ENCODE results near the gene HDAC4.

The HDAC4 gene

GRCh38 chr2:239396881-239397681 is 3.7 kb downstream of the HDAC4 start:
- no peak for DNase-seq (ENCODE audit: low spot score)

GRCh38 chr2:239395524-239395923 is 5.3 kb downstream of the HDAC4 start:
- no peak for DNase-seq (ENCODE audit: low spot score)

GRCh38 chr2:239394978-239395377 is 5.8 kb downstream of the HDAC4 start:
- DNase-seq (ENCODE audit: low spot score), result no peak

GRCh38 chr2:239394346-239394945 is 6.4 kb downstream of the HDAC4 start:
- DNase-seq (ENCODE audit: low spot score), result no peak

- no peak for DNase-seq (ENCODE audit: low spot score)
Observed at GRCh38 chr2:239393941-239394340, 6.9 kb downstream of the HDAC4 start.

- DNase-seq (ENCODE audit: low spot score), result peak; percentile 61
Observed at GRCh38 chr2:239393388-239393940, 7.4 kb downstream of the HDAC4 start.

GRCh38 chr2:239392688-239393387 is 8.0 kb downstream of the HDAC4 start:
- no peak for DNase-seq (ENCODE audit: low spot score)

- no peak for DNase-seq (ENCODE audit: low spot score)
Observed at GRCh38 chr2:239392072-239392357, 8.8 kb downstream of the HDAC4 start.

GRCh38 chr2:239391286-239392071 is 9.3 kb downstream of the HDAC4 start:
- DNase-seq (ENCODE audit: low spot score), result no peak

GRCh38 chr2:239390546-239391285 is 10.1 kb downstream of the HDAC4 start:
- no peak for DNase-seq (ENCODE audit: low spot score)

GRCh38 chr2:239389414-239390329 is 11.1 kb downstream of the HDAC4 start:
- no peak for DNase-seq (ENCODE audit: low spot score)

- no peak for DNase-seq (ENCODE audit: low spot score)
Observed at GRCh38 chr2:239388236-239389151, 12.3 kb downstream of the HDAC4 start.

GRCh38 chr2:239387811-239388210 is 13.0 kb downstream of the HDAC4 start:
- no peak for DNase-seq (ENCODE audit: low spot score)

GRCh38 chr2:239386872-239387445 is 13.9 kb downstream of the HDAC4 start:
- DNase-seq (ENCODE audit: low spot score), result no peak

GRCh38 chr2:239386001-239386670 is 14.7 kb downstream of the HDAC4 start:
- DNase-seq (ENCODE audit: low spot score), result no peak

- DNase-seq (ENCODE audit: low spot score), result no peak
Observed at GRCh38 chr2:239385096-239386000, 15.5 kb downstream of the HDAC4 start.

GRCh38 chr2:239383759-239384156 is 17.1 kb downstream of the HDAC4 start:
- DNase-seq (ENCODE audit: low spot score), result no peak
